ENCODE data around the gene NHS.

The NHS gene

DNA sequence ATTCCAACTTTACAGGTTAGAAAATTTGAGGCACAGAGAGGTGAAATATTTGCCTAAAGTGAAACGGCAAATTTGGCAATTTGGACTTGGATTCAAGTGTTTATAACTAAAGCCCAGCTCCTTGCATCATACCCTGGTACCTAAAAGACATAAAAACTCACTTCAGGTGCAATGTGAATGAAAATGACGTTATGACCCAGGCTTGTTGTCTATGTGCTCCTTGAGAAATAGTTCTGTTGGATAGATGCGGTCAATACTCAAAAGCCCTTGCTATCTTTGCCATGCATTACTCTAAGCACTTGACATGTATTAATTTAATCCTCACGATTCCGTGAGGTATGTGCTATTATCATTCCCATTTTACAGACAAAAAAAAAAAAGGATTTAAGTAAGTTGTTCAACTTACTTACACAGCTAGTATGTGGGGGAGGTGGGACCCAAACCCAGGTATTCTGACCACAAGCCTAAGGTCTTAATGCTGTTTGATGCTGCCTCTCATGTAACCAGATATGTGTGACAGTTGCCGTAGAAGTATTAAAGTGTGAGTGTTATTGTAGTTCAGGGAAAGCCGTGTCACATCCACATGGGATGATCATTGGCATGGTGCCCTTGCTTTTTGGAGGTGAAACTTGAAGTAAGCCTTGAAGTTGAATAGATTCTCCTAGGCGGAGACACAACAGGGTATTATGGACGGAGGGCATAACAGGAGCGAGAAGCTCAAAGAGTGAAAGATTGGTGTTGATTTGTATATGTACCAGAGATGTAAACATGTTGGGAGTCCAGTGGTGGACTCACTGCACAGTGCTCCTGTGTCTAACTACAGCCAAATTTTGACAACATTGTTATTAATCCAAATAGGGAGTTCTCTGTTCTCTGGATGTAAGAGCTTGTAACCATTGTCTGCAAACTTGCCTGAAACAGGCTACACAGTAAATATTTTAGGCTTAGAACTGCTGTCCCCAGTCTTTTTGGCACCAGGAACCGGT, 365.4 kb downstream of the NHS start:
- no peak for DNase-seq

DNA sequence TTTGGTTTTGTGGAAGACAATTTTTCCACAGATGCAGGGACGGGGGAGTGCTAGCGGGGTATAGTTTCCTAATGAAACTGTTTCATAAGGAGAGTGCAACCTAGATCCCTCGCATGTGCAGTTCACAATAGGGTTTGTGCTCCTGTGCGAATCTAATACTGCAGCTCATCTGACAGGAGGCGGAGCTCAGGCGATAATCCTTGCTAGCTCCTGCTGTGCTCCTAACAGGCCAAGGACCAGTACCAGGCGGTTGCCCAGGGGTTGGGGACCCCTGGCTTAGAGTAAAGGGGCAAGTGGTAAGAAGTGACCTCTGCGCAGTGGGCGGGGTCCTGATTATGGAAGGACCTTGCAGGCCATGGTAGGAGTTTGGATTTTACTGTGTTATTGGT, 366.1 kb downstream of the NHS start:
- no peak for DNase-seq

DNA sequence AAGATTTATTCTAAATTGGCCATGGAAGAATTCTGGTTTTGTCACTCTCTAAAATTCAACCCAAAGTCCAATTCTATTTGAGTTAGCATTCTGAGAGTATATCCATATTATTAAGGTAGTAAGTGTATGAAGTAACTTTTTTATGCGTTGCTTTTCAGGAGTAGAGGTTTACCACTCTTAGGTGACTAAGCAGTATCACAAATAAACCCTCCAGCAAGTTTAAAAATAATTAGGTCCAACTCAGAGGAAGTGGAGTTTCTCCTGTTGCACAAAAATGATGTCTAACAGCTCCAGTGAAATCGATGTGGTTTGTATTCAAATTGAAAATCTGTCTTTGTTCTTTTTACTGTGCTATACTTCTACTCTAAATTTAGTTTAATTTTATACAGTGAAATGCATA, 368.9 kb downstream of the NHS start:
- DNase-seq = no peak

DNA sequence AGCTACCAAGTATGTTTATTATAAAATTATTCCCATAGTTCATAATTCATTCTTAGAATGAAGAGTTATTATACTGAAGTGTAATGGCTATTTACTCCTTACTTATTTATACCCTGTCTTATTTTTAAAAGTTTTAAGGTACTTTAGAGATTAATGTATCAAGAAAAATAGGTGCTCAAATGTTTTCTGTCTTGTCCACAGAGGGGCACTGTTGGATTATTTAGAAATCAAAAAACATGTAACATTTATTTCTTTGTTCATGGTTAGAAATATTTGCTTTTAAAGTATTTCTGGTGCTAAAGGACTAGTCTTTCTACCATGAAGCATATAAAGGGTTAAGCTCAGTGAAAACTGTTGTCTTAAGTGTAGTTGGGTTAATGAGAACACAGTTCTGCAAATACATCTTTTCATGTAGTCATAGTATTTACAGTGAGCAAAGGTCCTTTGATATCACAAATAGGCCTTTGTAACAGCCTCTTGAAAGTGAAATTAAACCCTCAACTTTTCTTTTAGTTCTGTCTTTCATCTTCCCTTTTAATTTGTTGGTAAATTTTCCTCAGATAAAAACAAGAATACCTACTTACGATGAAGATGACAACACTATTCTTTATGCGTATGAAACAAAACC, 370.0 kb downstream of the NHS start:
- no peak for DNase-seq

DNA sequence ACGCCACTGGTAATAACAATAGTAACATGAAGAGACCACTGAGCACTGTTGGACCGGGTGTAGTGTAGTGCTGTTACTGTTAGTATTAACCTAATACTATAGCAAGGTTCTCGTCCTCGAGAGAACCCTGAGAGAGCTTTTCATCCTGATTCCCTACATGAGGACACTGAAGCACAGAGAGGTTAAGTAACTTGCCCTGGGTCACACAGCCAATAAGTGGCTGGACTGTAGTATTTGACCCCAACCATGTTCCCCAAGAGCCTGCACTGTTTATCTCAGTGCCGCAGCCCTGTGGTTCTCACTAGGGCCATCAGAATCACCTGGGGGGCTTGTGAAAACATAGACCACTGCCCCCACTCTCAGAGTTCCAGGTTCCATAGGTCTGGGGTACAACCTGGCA, 372.7 kb downstream of the NHS start:
- no peak for DNase-seq

DNA sequence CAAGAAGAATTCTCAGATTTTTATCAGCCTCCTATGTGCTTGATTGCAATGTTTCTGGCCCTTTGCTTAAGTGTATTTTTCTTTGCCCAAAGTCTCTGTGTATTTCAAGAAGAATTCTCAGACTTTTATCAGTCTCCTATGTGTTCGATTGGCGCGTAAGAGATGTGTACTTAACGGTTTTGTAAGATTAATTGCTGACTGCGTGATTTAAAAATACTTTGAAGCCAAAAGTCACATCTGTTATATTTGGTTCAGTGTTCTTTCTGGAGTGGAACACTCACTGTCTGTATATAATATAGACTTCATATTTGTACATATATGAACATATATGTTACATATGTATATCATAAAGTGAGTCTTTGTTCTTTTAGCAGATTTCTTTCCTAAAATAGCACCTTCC, 373.7 kb downstream of the NHS start:
- DNase-seq = no peak

DNA sequence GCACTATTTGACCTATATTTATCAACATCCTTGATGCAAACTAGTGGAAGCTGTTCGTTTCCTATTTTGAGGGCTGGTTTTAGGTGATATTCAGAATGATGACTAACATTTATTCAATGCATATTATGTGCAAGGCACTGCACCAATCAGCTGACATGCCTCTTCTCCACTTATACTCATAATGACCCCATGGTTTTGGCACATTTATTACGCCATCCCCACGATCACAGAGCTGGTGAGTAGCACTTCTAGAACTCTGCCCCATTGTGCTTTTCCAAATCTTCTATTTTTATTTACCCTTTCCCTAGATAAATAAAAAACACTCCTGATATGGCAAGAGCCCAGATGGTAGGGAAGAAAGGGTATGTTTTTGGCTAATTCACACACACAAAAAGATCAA, 375.4 kb downstream of the NHS start:
- DNase-seq = no peak

DNA sequence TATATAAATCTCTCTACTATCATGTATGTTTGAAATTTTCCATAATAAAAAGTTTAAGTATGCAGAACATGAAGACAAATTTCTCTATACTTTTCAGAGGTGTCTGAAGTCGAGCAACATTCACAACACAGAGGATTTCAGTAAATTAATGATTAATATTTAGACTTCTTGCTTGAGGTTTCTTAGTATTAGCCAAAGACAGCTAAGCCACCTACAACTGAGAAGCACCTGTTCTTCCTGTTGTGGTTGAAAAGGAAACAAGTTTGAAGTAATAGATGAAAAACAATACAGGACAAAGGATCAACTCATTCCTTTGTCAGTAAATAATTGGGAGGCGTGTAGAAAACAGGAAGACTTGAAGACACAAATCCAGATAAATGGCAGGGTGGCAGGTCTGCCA, 383.4 kb downstream of the NHS start:
- no peak for DNase-seq

DNA sequence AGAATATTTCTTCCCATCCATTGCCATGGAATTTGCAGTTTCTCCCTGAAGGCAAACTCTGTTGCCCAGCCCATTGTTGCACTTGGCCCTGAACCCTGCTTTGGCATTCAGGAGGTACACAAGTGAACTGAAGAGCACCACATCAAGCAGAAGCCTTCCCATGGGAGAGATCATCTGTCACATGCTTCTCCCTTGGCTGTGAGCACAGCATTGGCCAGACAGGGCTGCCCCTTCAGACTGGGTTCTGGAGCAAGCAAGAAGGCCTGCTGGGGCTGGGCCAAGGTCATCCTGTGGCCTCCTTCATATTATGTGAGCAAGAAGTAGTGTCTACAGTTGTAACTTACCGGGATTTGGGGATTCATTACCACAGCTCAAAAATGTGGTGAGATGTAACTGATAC, 385.0 kb downstream of the NHS start:
- DNase-seq = no peak

DNA sequence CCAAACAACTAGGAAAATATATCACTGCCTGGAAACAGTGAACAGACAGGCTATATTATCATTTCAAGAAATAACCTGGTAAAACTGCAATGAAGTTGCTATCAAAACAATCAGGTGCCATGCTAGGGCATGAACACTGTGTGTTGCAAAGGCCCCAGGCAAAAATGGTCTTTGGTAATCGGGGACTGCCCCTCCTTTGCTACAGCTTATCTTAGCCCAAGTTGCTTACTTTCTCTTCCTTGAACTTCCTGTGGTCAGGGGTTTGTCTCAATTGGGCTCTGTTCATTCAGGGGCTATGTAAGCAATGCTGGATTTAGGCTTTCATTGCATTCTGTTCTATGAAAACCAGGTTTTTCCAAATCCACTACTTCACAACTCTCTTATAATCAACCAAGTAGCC, 392.7 kb downstream of the NHS start:
- DNase-seq = no peak

DNA sequence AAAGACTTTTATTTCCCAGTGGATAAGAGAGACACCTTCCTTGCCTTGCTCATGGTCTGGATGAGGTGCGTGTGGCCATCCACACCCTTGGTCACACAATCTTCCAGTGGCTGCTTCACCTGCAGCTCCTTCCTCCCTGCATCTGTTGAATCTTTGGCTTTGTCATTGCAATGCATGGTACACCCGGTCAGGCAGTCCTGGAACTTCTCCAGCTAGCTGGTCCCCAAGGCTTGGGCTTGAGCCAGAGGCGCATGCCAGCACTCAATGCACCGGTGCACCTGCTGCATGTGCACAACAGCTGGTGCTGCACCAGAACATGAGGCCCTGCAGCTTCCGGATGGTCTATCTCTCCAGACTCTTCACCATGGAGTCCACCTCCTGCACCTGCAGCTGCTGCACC, 394.0 kb downstream of the NHS start:
- no peak for DNase-seq

DNA sequence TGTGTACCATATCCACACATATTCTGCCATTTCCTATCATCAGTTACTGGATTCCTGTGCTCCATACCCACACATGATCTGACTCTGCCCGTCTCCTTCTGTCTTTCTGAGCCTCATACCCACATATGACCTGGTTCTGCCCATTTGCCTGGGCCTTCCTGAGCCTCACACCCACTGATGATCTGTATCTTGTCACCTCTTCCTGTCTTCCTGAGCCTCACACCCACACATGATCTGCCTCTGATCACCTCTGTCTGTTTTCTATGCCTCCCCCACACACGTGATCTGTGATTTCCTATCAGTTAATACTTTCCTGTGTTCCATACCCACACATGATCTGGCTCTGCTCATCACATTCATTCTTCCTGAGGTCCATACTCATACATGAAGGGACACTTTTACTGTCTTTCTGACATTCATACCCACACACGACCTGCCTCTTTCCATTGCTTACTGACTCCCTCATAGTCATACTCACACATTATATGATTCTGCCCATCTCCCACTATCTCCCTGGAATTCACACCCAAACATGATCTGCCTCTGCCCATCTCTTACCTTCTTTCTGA, 394.8 kb downstream of the NHS start:
- peak; percentile 2 to 15 for DNase-seq

DNA sequence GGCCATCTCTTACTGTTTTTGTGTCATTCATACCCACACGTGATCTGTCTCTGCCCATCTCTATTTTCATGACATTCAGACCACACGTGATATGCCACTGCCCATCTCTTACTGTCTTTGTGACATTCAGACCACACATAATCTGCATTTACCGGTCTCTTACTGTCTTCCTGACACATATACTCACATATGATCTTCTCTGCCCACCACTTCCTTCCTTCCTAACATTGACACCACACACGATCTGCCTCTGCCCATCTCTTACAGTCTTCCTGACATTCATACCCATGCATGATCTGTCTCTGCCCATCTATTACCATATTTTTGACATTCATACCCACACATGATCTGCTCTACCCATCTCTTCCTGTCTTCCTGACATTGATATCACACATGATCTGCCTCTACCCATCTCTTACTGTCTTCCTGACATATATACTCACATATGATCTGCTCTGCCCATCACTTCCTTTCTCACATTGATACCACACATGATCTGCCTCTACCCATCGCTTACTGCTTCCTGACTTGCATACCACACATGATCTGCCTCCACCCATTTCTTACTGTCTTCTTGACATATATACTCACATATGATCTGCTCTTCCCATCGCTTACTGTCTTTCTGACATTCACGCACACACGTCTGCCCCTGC, 398.3 kb downstream of the NHS start:
- DNase-seq = no peak

DNA sequence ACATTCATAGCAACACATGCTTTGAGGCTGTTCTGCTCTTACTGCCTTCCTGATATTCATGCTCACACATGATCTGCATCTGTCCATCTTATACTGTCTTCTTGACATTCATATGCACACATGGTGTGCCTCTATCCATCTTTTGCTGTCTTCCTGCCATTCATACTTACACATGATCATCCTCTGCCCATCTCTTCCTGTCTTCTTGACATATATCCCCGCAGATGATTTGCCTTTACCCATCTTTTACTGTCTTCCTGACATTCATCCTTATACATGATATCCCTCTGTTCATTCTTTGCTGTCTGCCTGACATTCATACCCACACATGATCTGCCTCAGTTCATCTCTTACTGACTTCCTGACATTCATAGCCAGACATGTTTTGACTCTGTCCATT, 399.1 kb downstream of the NHS start:
- no peak for DNase-seq

DNA sequence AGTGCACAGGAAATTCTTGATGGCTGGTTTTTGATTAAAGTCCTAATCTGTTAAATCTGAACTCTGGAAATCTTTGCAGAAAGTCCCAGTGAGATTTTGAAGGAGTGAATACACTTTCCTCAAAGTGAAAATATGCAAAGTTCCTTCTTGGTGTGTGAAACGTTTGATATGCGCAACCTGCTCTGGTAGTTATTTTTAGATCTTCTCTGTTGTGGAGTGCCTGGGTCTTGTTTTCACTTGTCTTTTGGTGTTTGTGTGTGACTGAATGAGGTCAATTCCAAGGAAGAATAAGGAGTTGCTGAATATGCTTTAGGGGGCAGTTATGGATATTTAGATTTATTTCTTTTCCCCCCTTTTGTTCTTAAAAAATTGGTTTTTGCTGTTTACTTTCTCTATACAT, 404.0 kb downstream of the NHS start:
- DNase-seq = no peak

DNA sequence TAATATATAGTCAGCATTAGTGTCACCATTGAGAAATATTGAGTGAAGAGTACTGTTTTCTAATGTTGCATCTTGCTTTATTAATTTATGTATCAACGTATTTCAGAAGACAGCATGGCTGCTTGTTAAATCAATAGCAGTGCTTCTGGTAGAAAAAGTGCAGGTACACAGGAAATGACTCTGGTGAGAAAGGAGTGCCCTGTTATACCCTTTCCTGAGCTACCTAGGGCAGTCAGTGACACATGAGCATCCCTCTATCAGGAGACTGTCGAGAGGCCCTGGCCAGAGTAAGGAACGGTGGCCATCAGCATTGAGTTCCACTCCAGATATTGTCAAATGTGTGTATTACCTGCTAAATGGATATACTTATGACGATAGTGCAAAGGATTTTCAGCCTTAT, 404.4 kb downstream of the NHS start:
- DNase-seq = no peak

Measured in activated CD4-positive, alpha-beta T cell treated with anti-CD3 and anti-CD28 coated beads, Interleukin-2, amount 50 U/mL, for 4 hours (primary cell).